GM19372 (cell line): Measurements from ENCODE around the gene CD300H.

Experiments
- ATAC-seq: cut with Tn5 transposase; IDR thresholded peaks from one replicate; pipeline ENCODE4 v1.9.1; 2021; ENCODE audit warnings: mild to moderate bottlenecking, low read depth, moderate library complexity; ENCODE audit not compliant: unreplicated experiment

The CD300H gene

GRCh38 chr17:74554909-74555308 is 12.4 kb downstream of the CD300H start:
- no peak for ATAC-seq

- ATAC-seq: no peak
These were observed 15.3 kb downstream of the CD300H start for GRCh38 chr17:74552037-74552436.

GRCh38 chr17:74550602-74551001 is 16.7 kb downstream of the CD300H start:
- no peak for ATAC-seq

GRCh38 chr17:74549343-74549742 is 18.0 kb downstream of the CD300H start:
- no peak for ATAC-seq

- no peak for ATAC-seq
These were observed 19.6 kb downstream of the CD300H start for GRCh38 chr17:74547736-74548135.

GRCh38 chr17:74547264-74547663 is 20.0 kb downstream of the CD300H start:
- no peak for ATAC-seq

- ATAC-seq: no peak
These were observed 20.7 kb downstream of the CD300H start for GRCh38 chr17:74546586-74546985.

- no peak for ATAC-seq
These were observed 21.5 kb downstream of the CD300H start, which contains the start of gene CD300C for GRCh38 chr17:74545843-74546230. Gene CD300C (minus strand): TSS chr17:74546115. CDS start chr17:74545782, 333 bp downstream.

- no peak for ATAC-seq
These were observed 22.1 kb downstream of the CD300H start for GRCh38 chr17:74544991-74545842.

- ATAC-seq: no peak
These were observed 23.2 kb downstream of the CD300H start for GRCh38 chr17:74543891-74544760.

- ATAC-seq: no peak
These were observed 23.9 kb downstream of the CD300H start for GRCh38 chr17:74543406-74543805.

GRCh38 chr17:74542727-74543383 is 24.5 kb downstream of the CD300H start:
- ATAC-seq: no peak

GRCh38 chr17:74542166-74542565 is 25.1 kb downstream of the CD300H start:
- no peak for ATAC-seq

GRCh38 chr17:74541176-74542111 is 25.9 kb downstream of the CD300H start:
- no peak for ATAC-seq

- ATAC-seq: no peak
These were observed 28.0 kb downstream of the CD300H start for GRCh38 chr17:74539281-74539820.

GRCh38 chr17:74536890-74537289 is 30.4 kb downstream of the CD300H start:
- ATAC-seq: no peak

GRCh38 chr17:74532115-74532514 is 35.2 kb downstream of the CD300H start:
- ATAC-seq: no peak

GRCh38 chr17:74531231-74531761 is 36.0 kb downstream of the CD300H start, which contains the start of gene CD300LB:
Gene CD300LB (minus strand): TSS chr17:74531475. CDS start chr17:74531350, 125 bp downstream.
- ATAC-seq: no peak

- no peak for ATAC-seq
These were observed 36.5 kb downstream of the CD300H start for GRCh38 chr17:74530831-74531150.
